K562 (cell line): ENCODE measurements around the gene HMX2. TPM values are rescaled to one million over a fixed set of nuclear protein-coding genes. Genes with fewer than 3 reads are reported as not detected.

ENCODE experiments used
- ATAC-seq: fragments of 200-7000 bp; cut with Tn5 transposase; 3 replicates; pipeline ENCODE4 v1.9.1; 2020; ENCODE audit warnings: moderate library complexity
- BruUV-seq: library from RNA; stranded (reverse); fragments of 400-500 nt; replicated peaks from 2 replicates; lab custom pipeline; 2021; lab: Mats Ljungman, UMichigan
- CTCF ChIA-PET: fragments of 300-600 bp; formaldehyde crosslinking; extraction: SDS; loops from one replicate; lab custom pipeline; 2021; ENCODE audit warnings: low intra/inter-chr PET ratio; lab: Yijun Ruan, JAX
- POLR2A ChIA-PET: fragments of 300-600, 350-650 bp; sonication (Branson Sonifier 250); formaldehyde crosslinking; extraction: SDS; loops from one replicate; lab custom pipeline; 2021; ENCODE audit warnings: antibody characterized with exemption, inconsistent platforms; lab: Yijun Ruan, JAX
- DNase-seq, 4 experiments: peaks; one replicate each; pipeline versions ENCODE4 v3.0.0 to v3.0.0-alpha.2; 2011 to 2018; ENCODE audit warnings: low spot score in 3 of 4, mixed read lengths in 3 of 4; ENCODE audit errors: extremely low read depth in 1 of 4
- FAIRE-seq: peaks from 2 replicates; lab custom pipeline; 2011; peaks lifted over from hg19 to GRCh38; lab: Jason Lieb, UNC
- H2AFZ ChIP-seq: 2 replicates; pipeline ENCODE4 v1.6.0; 2011; ENCODE audit warnings: low read depth, low read length, control low read depth, inconsistent platforms
- H3K27ac ChIP-seq: fragments of 200-600 bp; 3 replicates; pipeline ENCODE4 v1.8.0; 2011; ENCODE audit warnings: low read depth, mild to moderate bottlenecking, control low read depth, inconsistent platforms, low read length, moderate library complexity, mixed read lengths; ENCODE audit errors: extremely low read depth
- H3K27me3 ChIP-seq, 2 experiments: fragments of 300-600 bp in 1 of 2; 2 replicates in 1 of 2; 3 replicates in 1 of 2; pipeline versions ENCODE4 v1.6.0 to v1.8.0; 2011; ENCODE audit warnings: inconsistent platforms in 2 of 2, low read length in 2 of 2, mild to moderate bottlenecking in 1 of 2, mixed read lengths in 1 of 2, moderate library complexity in 1 of 2; ENCODE audit not compliant: control insufficient read depth in 2 of 2, insufficient read depth in 2 of 2
- H3K36me3 ChIP-seq: fragments of 300-600 bp; 3 replicates; pipeline ENCODE4 v1.8.0; 2011; ENCODE audit warnings: mild to moderate bottlenecking, low read length, inconsistent platforms; ENCODE audit not compliant: control insufficient read depth, insufficient read depth
- H3K4me1 ChIP-seq, 2 experiments: fragments of 200-600 bp in 1 of 2; replicated peaks in 1 of 2; 2 replicates in 1 of 2; 3 replicates in 1 of 2; pipeline versions ENCODE4 v1.5.1 to v1.8.0; 2011; ENCODE audit warnings: inconsistent platforms in 2 of 2, low read length in 2 of 2, mild to moderate bottlenecking in 1 of 2, mixed read lengths in 1 of 2, moderate library complexity in 1 of 2; ENCODE audit not compliant: control insufficient read depth in 2 of 2, insufficient read depth in 2 of 2
- H3K4me2 ChIP-seq: 2 replicates; pipeline ENCODE4 v1.6.1; 2011; ENCODE audit warnings: low read length, control low read depth, inconsistent platforms, mixed read lengths; ENCODE audit not compliant: insufficient read depth
- H3K4me3 ChIP-seq: fragments of 200-600 bp; sonication (generic), shearing (Covaris generic); 2 replicates; pipeline ENCODE4 v1.5.1; 2016; ENCODE audit warnings: control low read depth, inconsistent platforms
- H3K79me2 ChIP-seq: fragments of 200-600 bp; 3 replicates; pipeline ENCODE4 v1.8.0; 2011; ENCODE audit warnings: low read length, inconsistent platforms; ENCODE audit not compliant: control insufficient read depth, insufficient read depth
- H3K9ac ChIP-seq, 2 experiments: 2 replicates each; pipeline versions ENCODE4 v1.6.0 to v1.6.1; 2011; ENCODE audit warnings: low read depth in 2 of 2, low read length in 2 of 2, control low read depth in 1 of 2, inconsistent platforms in 1 of 2, mild to moderate bottlenecking in 1 of 2, mixed read lengths in 1 of 2; ENCODE audit not compliant: insufficient read depth in 1 of 2
- H3K9me1 ChIP-seq: one replicate; pipeline ENCODE4 v1.6.0; 2011; ENCODE audit warnings: inconsistent platforms, mild to moderate bottlenecking, low read length, moderate library complexity; ENCODE audit not compliant: control insufficient read depth, insufficient read depth
- H3K9me3 ChIP-seq: replicated peaks from 2 replicates; pipeline ENCODE4 v1.5.1; 2011; ENCODE audit warnings: low read depth, low read length, inconsistent platforms; ENCODE audit not compliant: control insufficient read depth, insufficient read depth
- H4K20me1 ChIP-seq: replicated peaks from 2 replicates; pipeline ENCODE4 v1.6.1; 2011; ENCODE audit warnings: low read length, inconsistent platforms, mixed read lengths; ENCODE audit not compliant: control insufficient read depth, insufficient read depth
- CEBPG ChIP-seq, 3 experiments: fragments of 200-800 bp in 1 of 3; sonication (Bioruptor generic) in 1 of 3; sonication (generic) in 1 of 3; formaldehyde crosslinking in 1 of 3; IDR thresholded peaks in 2 of 3; conservative IDR thresholded peaks in 1 of 3; 2 replicates each; pipeline versions ENCODE4 v1.6.1 to v1.8.0; 2016 to 2022; ENCODE audit warnings: missing compliant biosample characterization in 2 of 3, missing genetic modification characterization in 2 of 3, mild to moderate bottlenecking in 1 of 3, missing genetic modification reagents in 1 of 3
- CREB1 ChIP-seq, 2 experiments: sonication (generic) in 1 of 2; formaldehyde crosslinking in 1 of 2; IDR thresholded peaks; 2 replicates each; pipeline versions ENCODE4 v1.6.1 to v1.8.0; 2012 to 2022; ENCODE audit warnings: inconsistent platforms in 1 of 2, mild to moderate bottlenecking in 1 of 2, missing genetic modification reagents in 1 of 2, moderate library complexity in 1 of 2
- ETV5 ChIP-seq: sonication (generic); formaldehyde crosslinking; IDR thresholded peaks from 2 replicates; pipeline ENCODE4 v1.4.0; 2020; ENCODE audit warnings: low read depth, mild to moderate bottlenecking, missing genetic modification reagents
- FOSL1 ChIP-seq: fragments of 200-800 bp; sonication (Bioruptor generic); conservative IDR thresholded peaks from 2 replicates; pipeline ENCODE4 v1.6.1; 2016; ENCODE audit warnings: missing genetic modification characterization, missing compliant biosample characterization
- HLTF ChIP-seq: fragments of 450-650 bp; IDR thresholded peaks from 2 replicates; pipeline ENCODE4 v1.6.1; 2016
- MCM7 ChIP-seq, 2 experiments: fragments of 450-650 bp; IDR thresholded peaks; 2 replicates each; pipeline ENCODE4 v1.6.1; 2016 to 2018
- NRF1 ChIP-seq, 2 experiments: fragments of 450-650 bp; IDR thresholded peaks in 1 of 2; conservative IDR thresholded peaks in 1 of 2; 2 replicates each; pipeline ENCODE4 v1.6.1; 2014; ENCODE audit warnings: mild to moderate bottlenecking in 2 of 2
- RBM14 ChIP-seq: fragments of 200-400 bp; formaldehyde crosslinking; IDR thresholded peaks from 2 replicates; pipeline ENCODE4 v1.6.1; 2018; ENCODE audit warnings: low read depth, mild to moderate bottlenecking, low read length, moderate library complexity, borderline replicate concordance; ENCODE audit not compliant: insufficient read depth
- RBM39 ChIP-seq: fragments of 200-400 bp; formaldehyde crosslinking; optimal IDR thresholded peaks from 2 replicates; pipeline ENCODE3; 2018; ENCODE audit warnings: low read depth, low read length
- RFX5 ChIP-seq: IDR thresholded peaks from 2 replicates; pipeline ENCODE4 v1.6.1; 2011; ENCODE audit warnings: low read depth, mild to moderate bottlenecking, improper control_type of control experiment, low read length
- ZBED1 ChIP-seq: IDR thresholded peaks from 2 replicates; pipeline ENCODE4 v1.6.1; 2014
- ZNF224 ChIP-seq: sonication (generic); formaldehyde crosslinking; IDR thresholded peaks from 2 replicates; pipeline ENCODE4 v1.8.0; 2022; ENCODE audit warnings: mild to moderate bottlenecking, missing genetic modification reagents
- ZNF318 ChIP-seq, 2 experiments: fragments of 450-650 bp; IDR thresholded peaks; 2 replicates each; pipeline ENCODE4 v1.6.1; 2016; ENCODE audit warnings: mild to moderate bottlenecking in 2 of 2, borderline replicate concordance in 1 of 2, low read depth in 1 of 2, moderate library complexity in 1 of 2
- ZNF76 ChIP-seq: fragments of 250-450 bp; sonication (Bioruptor Pico); IDR thresholded peaks from 2 replicates; pipeline ENCODE4 v1.4.0; 2020; ENCODE audit warnings: mild to moderate bottlenecking, moderate library complexity, borderline replicate concordance
- WGBS: fragments of 100-300 bp; shearing (Covaris generic); methylation state at CpG from one replicate; pipeline ENCODE4 v1.1.6; 2016; ENCODE audit warnings: low coverage, mixed read lengths; ENCODE audit not compliant: insufficient coverage; ENCODE audit errors: missing lambda C conversion rate; 5-methylcytosine and 5-hydroxymethylcytosine counted together
- in situ Hi-C: fragments of 300-500 bp; cut with MboI; formaldehyde crosslinking; loops from 4 replicates; pipeline ENCODE4 v1.15.0; 2018; ENCODE audit warnings: inconsistent platforms, mixed read lengths
- intact Hi-C: fragments of 100-400 bp; cut with micrococcal nuclease; formaldehyde crosslinking; loops from 2 replicates; pipeline ENCODE4 v1.14.2; 2022
- polyA plus RNA-seq, 8 experiments: library from polyadenylated mRNA; depleted of rRNA in 4 of 8; stranded (reverse) in 5 of 8; unstranded in 3 of 8; fragments of >200 nt; fragmentation: Nextera tagmentation in 2 of 8; fragmentation: Illumina TruSeq in 1 of 8; extraction: Ambion mirVana in 2 of 8; extraction: Trizol in 1 of 8; gene quantifications; 2 replicates each; pipeline versions ENCODE4 v1.2.1 to v1.2.3, GENCODE V29; 2011 to 2014; ENCODE audit warnings: inconsistent platforms in 1 of 8, missing spikeins in 1 of 8
- total RNA-seq, 7 experiments: library from RNA; depleted of rRNA in 6 of 7; stranded (reverse); fragments of >200 nt in 6 of 7; fragmentation: Illumina TruSeq in 2 of 7; extraction: Trizol in 2 of 7; gene quantifications; 2 replicates each; pipeline versions ENCODE4 v1.2.1 to v1.2.3, GENCODE V29; 2011 to 2021; ENCODE audit warnings: low replicate concordance in 1 of 7

Gene HMX2
- total and polyA plus RNA-seq, 9 of the 15 experiments (the other 6 are each of a cell fraction or from before 2014, with no cell fraction given) = 0.07 to 0.58 (median 0.09) TPM; not detected in 2

- intact Hi-C loops (loop anchor here (5.0 kb wide), 1 partner anchor 143 kb away; no protein-coding TSS in a partner anchor), in situ Hi-C loops (no loop called here)
- no peak for ATAC-seq
- 0 out of 5 replicates have a peak, but pooled peaks cover 0 to 10% of the 10 kb centered on the region in 2 experiments for H3K27me3 ChIP-seq
- 0% methylated on average over 4 of the region's 4 CpGs for WGBS
- H3K9me1 ChIP-seq = no peaks in the 10 kb centered on the region
- no peak overlapping the region for H3K27ac ChIP-seq
- peaks cover 2% of the 10 kb centered on the region; the same call in 1 of the 3 replicates for H3K79me2 ChIP-seq
- no peak overlapping the region for H3K9ac ChIP-seq
- BruUV-seq = no TSS peak
- H3K9me3 ChIP-seq = no peaks in the 10 kb centered on the region; the same call in 1 of the 2 replicates
- H3K36me3 ChIP-seq = no peaks in the 10 kb centered on the region
- no peak overlapping the region for H3K4me2 ChIP-seq
- no peak for DNase-seq
- no peak overlapping the region for H3K4me3 ChIP-seq
- ChIA-PET CTCF (no interaction called here), POLR2A (interaction anchor here (0.6 to 0.7 kb wide), 2 partner anchors 99 to 428 kb away, joined by 3 read pairs; no protein-coding TSS in a partner anchor)
- no peak overlapping the region for H2AFZ ChIP-seq
- H4K20me1 ChIP-seq = no peaks in the 10 kb centered on the region
- peaks cover 17 to 23% of the 10 kb centered on the region in 2 experiments for H3K4me1 ChIP-seq
- FAIRE-seq = no peak
- no peak for TF ChIP-seq ETV5
- TF ChIP-seq ZNF76 (CRISPR knock-in tag) = no peak
- TF ChIP-seq HLTF = no peak
- TF ChIP-seq RBM39 = no peak
- TF ChIP-seq FOSL1 (tag) = peak; percentile 44; the same call in 1 of the 2 replicates
- no peak for TF ChIP-seq ZNF318 (IDR thresholded peaks at IDR 0.05; ENCODE audit: borderline replicate concordance in 1 of 2, low read depth in 1 of 2)
- no peak for TF ChIP-seq ZNF224 (CRISPR knock-in tag)
- no peak for TF ChIP-seq CREB1 (IDR thresholded peaks at IDR 0.05)
- no peak for TF ChIP-seq CREB1 (CRISPR knock-in tag; IDR thresholded peaks at IDR 0.05)
- no peak for TF ChIP-seq NRF1 (conservative IDR thresholded peaks at IDR 0.05 in 1 of 2, IDR thresholded peaks at IDR 0.05 in 1 of 2)
- TF ChIP-seq RBM14 = no peak
- TF ChIP-seq RFX5 = no peak
- TF ChIP-seq CEBPG (CRISPR knock-in tag; IDR thresholded peaks at IDR 0.05) = no peak
- peak; percentile 18 to 43; a peak in 2 of 4 replicates for TF ChIP-seq CEBPG (tag; conservative IDR thresholded peaks at IDR 0.05 in 1 of 2, IDR thresholded peaks at IDR 0.05 in 1 of 2)
- no peak for TF ChIP-seq ZBED1
- TF ChIP-seq MCM7 (IDR thresholded peaks at IDR 0.05) = no peak
These were observed 18.2 kb upstream of the HMX2 start for GRCh38 chr10:123129618-123130271.
